Epithelial cell of esophagus (primary cell): Measurements from ENCODE around the gene AKAP13.

Experiments used
- DNase-seq: peaks from one replicate; pipeline ENCODE4 v3.0.0; 2010; ENCODE audit warnings: low read depth
- H3K4me3 ChIP-seq: 2 replicates; pipeline ENCODE4 v1.5.1; 2011; ENCODE audit warnings: mild to moderate bottlenecking, low read length, control low read depth
- CTCF ChIP-seq: IDR thresholded peaks from 2 replicates; pipeline ENCODE4 v1.5.1; 2011; ENCODE audit warnings: low read depth, mild to moderate bottlenecking, low read length, control low read depth, inconsistent platforms; ENCODE audit not compliant: insufficient read depth; ENCODE audit errors: missing control alignments

Gene AKAP13

GRCh38 chr15:85722374-85723152, 342.2 kb downstream of the AKAP13 start:
- TF ChIP-seq CTCF = no peak
- no peak for DNase-seq
- no peak overlapping the region for H3K4me3 ChIP-seq

DNA sequence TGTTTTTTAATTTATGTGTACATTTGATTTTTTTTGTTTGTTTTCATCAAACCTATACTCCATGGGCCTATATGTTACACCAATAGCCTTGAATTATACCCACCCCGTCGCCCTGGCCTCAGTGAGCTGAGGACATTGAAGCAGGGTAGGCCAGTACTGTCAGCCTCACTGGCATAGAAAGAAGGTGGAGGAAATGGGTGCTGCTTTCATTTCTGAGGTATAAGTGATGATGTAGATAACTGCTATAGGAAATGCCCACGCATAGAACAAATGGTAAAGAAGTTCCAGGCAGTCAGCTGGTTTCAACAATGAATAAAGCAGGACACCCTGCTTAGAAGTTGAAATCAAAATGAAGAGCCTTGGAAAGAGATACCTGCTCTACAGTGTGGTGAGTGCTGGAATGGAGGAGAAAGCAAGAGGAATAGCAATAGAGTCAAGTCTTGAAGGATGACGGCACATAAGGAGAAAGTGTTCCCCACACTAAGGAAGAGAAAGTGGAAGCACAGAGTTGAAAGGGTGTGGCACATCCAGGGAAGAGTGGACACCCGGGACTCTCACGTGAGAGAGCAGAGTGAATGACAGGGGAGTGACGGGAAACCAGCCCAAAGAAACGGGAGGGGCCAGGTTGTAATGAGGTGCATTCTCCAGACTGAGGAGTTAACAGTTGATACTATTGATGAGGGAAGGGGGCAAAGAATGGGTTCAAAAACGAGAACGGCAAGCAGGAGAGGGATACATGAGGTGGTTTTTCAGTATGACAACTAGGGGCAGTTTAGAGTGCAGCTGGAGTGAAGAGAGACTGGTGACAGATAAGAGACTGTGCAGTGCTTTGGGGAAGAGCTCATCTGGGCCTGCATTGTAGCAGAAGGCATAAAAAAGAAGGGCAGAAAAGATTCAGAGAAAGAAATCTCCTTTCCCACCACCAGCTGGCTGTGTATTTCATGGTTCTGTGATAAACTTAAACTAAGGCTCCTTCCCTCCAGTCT, 343.9 kb downstream of the AKAP13 start:
- DNase-seq = no peak
- no peak for TF ChIP-seq CTCF
- H3K4me3 ChIP-seq = no peak overlapping the region

GRCh38 chr15:85725019-85725418, 344.6 kb downstream of the AKAP13 start:
- TF ChIP-seq CTCF = no peak
- H3K4me3 ChIP-seq = no peak overlapping the region
- no peak for DNase-seq

DNA sequence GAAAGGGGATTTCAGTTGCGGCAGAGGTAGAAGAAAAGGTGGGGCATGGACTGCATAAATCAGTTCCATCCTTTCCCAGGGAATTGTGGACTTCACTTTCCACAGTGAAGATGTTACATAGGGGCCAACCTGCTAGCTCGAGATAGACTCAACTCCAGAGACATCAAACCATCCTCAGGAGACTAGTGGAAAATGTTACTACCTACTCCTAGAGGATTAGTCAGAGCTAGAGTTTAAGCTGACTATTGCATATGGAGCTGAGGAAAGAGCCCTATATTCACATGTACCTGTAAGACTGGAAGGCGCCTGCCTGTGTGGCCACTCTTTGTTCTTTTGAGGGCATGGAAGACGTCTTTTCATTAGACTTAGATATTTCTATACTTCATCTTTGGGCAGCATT, 345.2 kb downstream of the AKAP13 start:
- TF ChIP-seq CTCF = no peak
- no peak overlapping the region for H3K4me3 ChIP-seq
- DNase-seq = no peak

DNA sequence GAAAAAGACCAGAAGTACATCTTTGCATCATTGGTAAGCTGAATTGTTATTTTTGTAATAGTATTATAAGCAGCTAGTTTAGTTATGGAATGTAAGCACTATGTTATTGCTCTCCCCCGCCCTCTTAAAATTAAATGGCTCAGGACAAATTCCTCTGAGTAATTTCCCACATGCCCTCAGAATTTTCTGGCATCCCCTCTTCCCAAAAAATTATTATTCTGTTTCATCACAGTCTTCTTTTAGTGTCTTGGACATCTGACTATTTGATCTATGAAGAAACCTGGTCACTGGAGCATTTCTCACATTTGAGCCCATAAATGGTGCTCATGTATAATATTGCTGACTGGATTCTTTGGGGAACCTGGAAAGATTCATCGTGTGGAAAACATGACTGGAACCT, 346.1 kb downstream of the AKAP13 start:
- no peak for DNase-seq
- no peak overlapping the region for H3K4me3 ChIP-seq
- no peak for TF ChIP-seq CTCF

DNA sequence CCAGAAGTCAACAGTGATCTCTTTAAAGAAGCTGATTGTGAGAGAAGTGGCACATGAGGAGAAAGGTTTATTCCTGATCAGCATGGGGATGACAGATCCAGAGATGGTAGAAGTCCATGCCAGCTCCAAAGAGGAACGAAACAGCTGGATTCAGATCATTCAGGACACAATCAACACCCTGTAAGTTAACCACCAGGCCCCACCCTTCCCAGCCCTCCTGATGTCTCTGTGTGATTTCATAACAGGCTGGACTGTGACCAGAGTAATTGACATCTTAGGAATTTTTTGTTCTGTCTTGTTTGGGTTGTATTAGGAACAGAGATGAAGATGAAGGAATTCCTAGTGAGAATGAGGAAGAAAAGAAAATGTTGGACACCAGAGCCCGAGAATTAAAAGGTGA, 346.7 kb downstream of the AKAP13 start:
- no peak overlapping the region for H3K4me3 ChIP-seq
- TF ChIP-seq CTCF = no peak
- DNase-seq = peak; percentile 24
